HG03097 (cell line): ENCODE results near the gene RABGAP1L.

Experiments used
- ATAC-seq: cut with Tn5 transposase; IDR thresholded peaks from one replicate; pipeline ENCODE4 v1.9.1; 2021; ENCODE audit not compliant: unreplicated experiment, low FRiP score

RABGAP1L gene

DNA sequence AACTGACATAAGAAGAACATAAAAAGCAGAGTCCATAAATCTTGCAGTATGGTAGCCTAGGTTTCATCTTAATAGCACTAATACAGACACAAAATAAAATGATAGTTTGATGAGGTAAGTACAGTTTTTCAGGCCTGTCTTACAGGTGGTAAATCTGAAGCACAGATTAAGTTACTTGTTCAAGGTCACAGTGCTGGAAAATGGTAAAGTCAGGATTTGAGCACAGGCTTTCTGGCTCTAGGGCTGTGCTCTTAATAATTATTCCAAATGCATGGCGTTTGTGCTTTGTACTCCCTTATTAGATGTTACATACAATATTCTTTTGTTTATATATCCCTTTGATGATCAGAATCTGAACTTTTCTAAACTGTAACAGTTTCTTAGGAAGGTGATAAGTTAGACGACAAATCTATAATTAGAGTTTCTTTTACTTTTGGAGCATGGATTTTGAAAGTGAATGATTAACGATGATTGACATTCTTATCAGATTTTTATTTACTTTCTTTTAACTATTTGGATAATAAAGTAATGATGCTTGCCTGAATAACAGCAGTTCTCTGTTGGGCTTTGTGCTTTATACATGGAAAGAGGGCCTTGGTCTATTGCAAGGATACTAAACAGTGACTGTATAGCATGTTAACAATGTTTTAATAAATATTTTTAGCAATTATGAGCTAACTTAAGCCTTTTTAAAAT, 738.9 kb downstream of the RABGAP1L start:
- ATAC-seq: no peak

DNA sequence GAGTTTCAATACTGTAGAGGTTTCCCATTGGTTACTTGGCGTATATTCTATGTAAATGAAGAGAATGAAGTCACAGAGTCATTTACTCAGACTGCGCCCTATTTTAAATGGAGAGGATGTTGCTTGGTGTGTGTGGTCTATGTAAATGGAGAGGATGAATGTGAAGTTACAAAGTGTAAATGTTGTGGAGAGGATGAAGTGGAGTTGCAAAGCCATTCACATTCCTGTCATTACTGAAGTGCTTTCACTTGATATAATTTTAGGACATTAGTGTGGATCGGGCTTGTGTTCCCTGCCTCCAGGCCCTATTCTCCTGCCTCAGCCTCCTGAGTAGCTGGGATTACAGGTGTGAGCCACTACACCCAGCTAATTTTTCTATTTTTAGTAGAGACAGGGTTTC, 741.0 kb downstream of the RABGAP1L start:
- no peak for ATAC-seq

DNA sequence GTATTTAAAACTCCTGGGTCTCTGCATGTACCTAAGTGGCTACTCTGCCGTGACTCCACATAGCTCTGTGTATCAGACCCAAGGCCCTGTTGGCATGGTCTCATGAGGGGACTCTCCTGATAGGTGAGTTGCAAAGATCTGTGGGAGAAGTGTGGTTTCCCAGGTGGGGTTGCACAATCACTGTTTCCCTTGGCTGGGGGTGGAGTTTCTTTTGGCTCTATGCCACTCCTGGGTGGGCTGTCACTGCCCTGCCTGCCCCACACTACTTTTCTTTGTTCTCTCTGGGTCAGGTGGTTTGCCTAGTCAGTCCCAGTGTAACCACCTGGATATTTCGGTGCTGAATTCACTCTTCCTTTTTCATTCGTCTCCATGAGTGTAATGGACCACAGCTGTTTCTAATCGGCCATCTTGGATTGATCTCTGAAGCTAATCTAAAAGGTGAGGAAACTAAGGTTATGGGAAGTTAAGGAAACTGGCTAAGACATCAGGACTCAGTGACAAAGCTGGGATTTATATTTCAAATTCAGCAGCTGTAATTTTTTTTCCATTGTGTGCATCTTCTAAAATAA, 743.3 kb downstream of the RABGAP1L start:
- no peak for ATAC-seq

DNA sequence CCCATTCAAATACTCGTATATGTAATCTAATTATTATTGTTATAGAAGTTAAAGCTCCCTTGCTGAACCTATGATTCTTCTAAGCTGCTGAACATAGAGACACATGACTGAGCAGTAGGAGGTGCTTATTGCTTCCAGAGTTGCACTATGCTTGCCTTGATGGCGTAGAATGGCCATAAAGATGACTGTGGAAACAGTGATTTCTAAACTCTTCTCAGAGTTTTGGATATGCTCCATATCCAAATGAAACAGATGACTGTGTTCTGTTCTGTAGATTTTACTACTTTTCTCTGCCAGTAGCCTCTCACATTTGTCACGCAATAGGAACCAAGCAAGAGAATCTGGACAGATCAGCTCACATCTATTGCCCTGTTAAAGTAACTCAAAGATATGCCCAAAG, 752.3 kb downstream of the RABGAP1L start:
- ATAC-seq: no peak

DNA sequence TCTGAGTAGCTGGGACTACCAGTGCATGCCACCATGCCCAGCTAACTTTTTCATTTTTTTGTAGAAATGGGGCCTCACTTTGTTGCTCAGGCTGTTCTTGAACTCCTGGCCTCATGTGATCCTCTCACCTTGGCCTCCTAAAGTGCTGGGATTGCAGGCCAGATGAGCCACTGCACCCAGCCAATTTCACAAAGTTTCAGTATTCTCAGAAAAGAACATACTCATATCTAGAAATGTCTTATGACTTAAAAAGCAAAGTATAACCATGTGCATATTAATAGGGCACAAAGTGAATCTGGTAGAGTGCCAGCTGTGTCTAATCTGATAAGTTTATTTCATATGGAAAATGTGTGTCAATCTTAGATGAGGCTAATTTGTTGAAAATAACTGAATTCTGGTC, 752.9 kb downstream of the RABGAP1L start:
- no peak for ATAC-seq

DNA sequence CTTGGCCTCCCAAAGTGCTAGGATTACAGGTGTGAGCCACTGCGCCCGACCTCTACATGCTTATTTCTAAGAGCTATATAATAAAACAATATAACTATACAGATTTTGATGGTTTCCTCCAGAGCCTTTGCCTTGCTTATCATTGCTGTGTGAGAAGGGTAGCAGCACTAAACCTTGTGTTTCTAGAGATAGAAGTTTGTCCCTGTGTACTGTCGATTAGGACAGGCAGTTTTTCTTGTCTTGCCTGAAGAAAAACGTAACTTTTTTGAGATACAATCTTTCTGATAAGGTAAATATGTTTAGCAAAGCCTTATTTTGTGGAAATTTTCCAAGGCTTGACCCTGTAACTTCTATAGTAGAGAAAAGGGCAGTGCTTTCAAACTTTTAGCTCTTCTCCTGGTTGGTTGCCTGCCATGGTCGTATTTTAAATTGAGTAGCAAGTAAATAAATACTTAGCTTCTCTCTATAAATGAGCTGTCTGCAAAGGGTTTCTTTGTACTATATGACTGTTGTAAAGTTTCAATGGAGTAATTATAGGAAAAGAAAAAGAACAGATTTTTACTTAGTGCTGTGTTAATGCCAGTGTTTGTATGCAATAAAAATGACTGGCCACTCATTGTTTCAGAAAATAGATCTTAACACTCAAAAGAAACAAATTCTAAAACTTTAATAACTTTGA, 754.0 kb downstream of the RABGAP1L start:
- no peak for ATAC-seq

DNA sequence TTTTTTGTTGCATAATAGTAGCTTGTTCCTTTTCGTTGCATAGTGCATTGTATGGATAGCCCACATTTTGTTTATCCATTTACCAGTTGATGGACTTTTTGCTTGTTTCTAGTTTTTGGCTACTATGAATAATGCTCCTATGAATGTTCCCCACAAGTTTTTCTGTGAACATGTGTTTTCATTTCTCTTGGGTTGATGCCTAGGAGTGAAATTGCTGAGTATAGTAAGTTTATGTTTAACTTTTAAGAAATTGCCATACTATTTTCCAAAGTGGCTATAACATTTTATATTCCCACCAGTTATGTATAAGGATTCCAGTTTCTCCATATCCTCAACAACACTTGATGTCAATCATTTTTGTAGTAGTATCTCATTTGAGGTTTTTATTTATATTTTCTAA, 755.7 kb downstream of the RABGAP1L start:
- no peak for ATAC-seq

DNA sequence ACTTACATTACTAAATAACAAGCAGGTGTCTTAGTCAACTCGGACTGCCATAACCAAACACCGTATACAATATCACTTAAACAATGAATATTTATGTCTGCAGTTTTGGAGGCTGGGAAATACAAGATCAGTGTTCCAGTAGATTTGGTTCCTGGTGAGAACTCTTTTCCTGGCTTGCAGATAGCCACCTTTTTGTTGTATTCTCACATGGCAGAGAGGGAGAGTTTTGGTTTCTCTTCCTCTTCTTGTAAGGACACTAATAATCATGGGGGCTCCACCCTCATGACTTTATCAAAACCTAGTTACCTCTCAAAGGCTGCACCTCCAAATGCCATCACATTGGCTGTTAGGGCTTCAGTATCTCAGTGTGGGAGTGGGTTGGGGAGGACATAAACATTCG, 757.5 kb downstream of the RABGAP1L start:
- no peak for ATAC-seq

DNA sequence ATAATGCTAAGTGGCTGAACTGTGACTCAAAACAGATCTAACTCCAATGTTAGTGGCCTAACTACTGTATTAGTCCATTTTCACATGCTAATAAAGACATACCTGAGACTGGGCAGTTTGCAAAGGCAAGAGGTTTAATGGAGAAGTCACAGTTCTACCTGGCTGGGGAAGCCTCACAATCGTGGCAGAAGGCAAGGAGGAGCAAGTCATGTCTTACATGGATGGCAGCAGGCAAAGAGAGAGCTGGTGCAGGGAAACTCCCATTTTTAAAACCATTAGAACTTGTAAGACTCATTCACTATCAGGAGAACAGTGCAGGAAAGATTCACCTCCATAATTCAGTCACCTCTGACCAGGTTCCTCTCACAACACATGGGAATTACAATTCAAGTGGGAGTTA, 760.8 kb downstream of the RABGAP1L start:
- ATAC-seq: no peak

DNA sequence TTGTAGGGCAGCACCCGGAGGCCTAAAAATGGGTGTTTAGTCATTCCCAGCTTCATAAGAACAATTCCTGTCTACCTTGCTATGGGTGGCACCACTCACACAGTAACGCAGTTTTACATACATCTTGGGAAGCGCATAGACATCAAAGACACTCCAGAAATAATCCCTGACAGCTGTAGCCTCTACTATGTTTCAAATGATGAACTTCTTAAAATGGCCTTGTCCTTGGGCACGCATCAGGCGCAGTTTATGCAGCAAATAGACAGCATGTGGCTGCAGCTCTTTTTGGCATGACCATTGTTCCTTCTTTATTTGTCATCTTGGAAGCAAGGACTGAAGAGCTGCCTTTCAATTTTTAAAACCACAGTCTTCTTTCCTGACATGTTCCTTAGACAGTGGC, 762.8 kb downstream of the RABGAP1L start:
- no peak for ATAC-seq

DNA sequence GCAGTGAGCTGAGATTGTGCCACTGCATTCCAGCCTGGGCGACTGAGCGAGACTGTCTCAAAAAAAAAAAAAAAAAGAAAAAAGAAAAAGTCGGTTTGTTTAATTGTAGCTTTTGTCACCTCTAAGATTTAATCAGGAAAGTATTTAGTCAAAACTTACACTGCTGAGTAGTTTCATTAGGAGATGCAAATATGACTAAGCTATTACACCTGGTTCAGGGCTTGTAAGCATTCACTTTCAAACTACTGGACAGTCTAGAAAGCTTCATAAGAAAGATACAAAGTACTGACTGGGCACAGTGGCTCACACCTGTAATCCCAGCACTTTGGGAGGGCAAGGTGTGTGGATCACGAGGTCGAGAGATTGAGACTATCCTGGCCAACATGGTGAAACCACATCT, 764.5 kb downstream of the RABGAP1L start:
- ATAC-seq: no peak

DNA sequence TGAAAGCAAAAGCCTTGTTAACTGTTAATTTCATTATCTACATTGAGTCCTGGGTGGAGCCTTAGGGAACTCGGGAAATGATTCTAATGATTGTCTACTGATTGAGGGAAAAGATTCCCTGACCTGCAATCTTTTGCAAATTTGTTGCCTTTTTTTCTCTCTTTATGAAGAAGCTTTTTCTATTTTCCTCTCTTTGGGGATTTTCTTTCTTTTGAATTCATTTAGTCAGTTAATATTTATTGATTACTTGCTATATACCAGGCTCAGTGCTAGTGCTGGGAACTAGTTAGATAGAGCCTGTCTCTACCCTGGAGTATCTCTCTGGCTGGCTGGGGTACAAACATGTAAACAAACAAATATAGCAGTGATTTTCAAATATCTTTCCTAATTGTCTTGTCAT, 769.2 kb downstream of the RABGAP1L start:
- no peak for ATAC-seq

DNA sequence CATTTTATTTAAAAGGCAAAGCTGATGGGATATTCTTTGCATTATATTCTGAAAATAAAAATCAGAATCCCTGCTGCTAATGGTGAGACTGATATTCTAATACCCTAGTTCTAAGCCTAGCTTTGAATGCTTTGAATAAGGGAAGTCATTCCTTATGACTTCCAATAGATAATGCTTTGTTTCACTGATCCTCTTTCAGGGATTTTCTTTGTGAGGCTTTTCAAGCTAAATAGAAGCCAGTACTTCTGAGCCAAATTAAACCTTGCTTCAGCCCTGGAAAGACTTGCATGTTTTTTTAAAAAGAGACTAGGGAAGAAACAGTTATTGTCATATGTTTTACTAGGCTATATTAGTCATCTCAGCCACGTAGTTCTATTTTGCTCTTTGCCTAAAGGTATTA, 771.9 kb downstream of the RABGAP1L start:
- no peak for ATAC-seq

DNA sequence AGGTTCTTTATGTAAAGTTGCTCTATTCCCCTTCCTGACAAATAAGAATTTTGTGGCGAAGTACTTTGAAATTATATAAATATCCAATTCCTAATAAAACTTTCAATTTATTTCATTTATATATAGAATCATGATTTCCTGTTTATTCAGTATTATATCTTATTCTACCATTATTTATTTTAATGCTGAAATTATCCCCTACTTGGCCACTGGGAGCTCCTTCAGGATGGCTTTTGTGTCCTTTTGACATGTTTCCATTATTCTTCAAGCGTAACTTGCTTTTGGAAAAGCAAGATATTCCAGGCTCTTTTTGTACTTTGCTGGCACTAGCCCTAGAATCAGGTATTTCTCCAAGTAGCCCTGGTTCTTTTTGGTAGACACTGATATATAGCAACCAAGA, 773.3 kb downstream of the RABGAP1L start:
- no peak for ATAC-seq

DNA sequence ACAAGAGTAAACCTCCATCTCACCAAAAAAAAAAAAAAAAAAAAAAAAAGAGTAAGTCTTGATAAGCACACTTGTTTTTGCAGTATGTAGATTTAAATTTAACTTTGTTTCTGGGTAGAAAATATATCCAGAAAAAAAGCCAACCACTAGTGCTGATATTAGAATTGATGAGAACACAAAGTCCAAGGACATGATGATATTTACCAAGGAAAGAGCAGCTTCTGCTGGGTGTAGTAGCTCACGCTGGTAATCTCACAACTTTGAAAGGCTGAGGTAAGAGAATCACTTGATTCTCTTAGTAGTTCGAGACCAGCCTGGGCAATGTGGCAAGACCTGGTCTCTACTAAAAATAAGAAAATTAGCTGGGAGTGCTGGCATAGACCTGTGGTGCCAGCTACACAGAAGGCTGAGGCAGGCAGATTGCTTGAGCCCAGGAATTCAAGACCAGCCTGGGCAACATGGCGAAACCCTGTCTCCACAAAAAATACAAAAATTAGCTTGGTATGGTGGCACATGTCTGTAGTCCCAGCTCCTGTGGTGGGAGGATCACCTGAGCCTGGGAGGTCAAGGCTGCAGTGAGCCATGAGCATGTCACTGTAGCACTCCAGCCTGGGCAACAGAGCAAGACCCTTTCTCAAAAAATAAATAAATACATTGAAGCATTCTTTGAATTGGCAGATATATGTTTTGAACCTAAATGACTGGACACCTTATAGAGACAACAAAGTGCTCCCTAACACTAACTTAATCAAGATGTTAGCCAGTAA, 776.8 kb downstream of the RABGAP1L start:
- ATAC-seq: no peak

DNA sequence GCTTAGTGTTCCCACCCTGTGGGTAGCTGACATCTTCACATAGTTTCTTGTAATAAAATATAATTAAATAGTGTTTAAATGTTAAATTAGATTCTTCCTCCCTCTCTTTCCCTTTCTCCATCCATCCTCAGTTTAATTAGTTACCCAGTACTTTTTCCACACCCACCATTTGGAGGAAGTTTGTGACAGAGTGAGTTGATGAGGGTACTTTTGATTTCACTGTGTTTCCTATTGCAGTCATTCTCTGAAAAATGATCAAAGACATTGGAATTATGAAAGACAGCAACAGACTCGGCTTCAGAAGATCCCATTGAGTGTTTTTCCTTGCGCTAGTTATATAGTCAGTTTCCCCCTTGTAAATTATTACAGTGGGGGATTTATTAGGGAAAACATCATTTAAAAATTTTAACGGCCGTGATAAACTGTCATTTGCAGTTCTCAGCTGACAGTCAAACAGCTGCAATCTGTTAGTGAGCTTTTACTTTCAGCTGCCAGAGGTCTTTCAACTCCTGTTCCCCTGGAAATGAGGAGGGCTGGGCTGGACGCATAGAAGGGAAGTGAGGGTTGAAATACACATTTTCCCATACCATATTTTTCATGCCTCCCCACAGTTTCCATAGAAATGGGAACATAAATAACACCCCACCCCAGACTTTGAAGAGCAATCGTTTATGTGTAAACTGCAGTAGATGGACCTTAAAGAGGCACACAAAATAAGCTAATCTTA, 779.1 kb downstream of the RABGAP1L start:
- no peak for ATAC-seq

DNA sequence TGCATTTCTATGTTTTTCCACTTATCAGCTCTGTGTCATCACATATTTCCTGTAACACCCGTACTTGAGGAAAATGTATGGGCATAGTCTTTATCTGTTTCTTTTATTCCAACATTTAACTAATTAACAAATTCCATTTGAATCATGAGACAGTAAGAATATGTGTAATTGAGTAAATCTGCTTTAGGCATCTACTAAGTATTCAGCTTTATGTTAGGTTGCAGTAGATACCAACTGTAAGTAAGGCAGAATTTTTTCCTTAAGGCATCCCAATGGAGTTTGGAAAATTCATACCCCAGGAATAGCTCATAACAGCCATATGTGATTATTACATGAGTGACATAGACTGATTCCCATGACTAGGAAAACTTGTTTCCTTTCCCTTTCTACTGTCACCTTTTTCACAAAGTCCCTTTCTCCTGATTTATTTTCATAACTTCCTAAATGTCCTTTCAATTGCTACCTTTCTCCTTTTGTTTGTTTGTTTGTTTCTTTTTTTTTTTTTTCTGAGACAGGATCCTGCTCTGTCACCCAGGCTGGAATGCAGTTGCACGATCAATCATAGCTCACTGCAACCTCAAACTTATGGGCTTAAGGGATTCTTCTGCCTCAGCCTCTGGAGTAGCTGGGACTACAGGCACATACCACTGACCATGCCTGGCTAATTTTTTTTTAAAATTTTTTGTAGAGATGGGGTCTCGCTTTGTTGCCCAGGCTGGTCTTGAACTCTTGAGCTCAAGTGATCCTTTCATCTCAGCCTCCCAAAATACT, 780.6 kb downstream of the RABGAP1L start:
- ATAC-seq: no peak

DNA sequence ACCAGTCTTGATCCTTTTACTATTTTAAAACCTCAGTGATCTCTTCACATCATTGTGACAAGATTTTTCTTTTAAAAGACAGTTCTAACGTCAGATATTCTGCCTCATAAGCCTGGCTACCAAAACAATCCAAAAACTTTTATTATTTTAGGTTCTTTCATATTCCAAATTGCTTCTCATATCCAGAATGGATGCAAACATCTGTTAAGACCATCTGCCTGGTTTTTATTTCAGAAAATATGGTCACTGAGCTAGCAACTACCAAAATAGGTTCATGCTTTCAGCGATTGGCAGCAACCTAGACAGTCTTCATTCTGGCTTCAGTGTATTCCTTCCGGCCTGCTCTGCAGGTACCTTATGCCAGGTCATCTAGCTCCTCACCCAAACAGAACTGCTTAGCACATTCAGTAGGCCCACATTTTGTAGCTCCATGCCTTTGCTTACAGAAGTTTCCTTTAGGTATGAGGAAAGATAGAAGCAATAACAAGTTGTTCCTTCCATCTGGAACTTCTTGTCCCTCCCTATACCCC, 781.4 kb downstream of the RABGAP1L start:
- ATAC-seq: no peak

DNA sequence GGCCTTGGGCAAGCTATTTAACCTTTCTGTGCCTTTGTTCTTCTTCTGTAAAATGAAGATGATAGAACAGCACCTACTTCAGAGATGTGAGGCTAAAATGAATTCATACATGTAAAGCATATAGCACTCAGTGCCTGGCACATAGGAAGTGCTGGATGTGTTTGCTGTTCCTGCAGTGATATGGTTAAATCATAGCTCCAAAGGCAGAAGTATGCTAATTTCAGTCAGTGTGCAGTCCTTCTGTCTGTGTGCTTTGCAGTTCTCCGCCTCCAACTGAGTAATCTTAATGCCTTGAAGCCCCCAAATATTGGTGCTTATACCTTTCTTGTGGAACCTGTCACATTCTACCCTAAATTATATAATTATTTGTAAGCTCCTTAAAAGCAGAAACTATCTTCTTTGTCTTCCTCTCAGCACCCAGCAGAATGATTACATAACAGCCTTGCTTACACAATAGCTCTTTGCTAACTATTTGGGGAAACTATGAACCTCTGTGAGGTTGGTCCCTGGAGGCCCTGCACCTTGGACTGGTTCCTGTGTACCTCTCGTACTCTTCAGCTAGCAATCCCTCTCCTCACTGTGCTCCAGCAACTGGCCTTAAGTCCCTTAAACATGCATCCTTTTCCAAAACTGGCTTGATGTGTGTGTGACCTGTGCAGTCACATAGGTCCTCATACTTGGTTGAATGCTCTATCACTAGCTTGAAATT, 783.4 kb downstream of the RABGAP1L start:
- ATAC-seq: no peak
